SKM-1 treated with dmso at 0.1 percent for 144 hours (cell line): ENCODE data around the gene PCDHA1.

Source experiments
- DNase-seq: peaks from one replicate; lab custom pipeline; 2025; ENCODE audit not compliant: unreplicated experiment; lab: John Stamatoyannopoulos, UW

The PCDHA1 gene

DNA sequence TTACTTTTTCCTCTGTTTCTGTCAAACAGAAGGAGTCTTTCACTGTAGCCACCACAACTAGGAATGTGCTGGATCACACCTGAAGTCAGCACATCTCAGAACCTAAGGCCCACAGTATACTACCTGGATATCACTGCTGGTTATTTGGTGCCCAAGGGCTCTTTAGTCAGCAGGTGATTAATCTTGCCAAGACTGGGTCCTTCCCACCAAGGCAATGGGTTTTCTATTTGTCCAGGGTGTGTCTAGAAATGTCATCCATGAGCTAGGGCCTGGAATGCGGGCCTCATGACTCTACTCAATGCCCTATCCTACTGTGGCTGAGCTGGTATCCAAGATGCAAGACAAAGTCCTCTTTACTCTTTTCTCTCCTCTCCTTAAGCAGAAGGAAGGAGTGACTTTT is 130.4 kb downstream of the PCDHA1 start:
- DNase-seq = no peak

DNA sequence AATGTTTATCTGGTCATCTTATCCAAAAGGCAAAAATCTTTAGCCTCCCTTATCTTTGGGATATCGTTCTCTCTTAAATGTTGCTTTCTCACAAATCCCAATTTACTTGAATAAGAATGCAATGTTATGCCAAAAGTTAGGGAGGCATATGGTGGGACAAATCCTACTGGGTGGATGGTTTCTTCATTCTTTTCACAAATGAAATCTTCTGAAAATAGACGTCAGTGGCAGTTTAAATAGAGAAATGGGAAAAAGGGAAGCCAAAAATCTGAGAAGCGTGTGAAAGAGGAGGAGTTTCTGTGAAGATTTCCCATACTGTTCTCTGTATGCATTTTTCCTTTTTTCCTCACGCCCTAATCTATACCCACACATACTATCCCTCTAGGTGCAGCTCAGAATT is 137.7 kb downstream of the PCDHA1 start:
- DNase-seq = no peak

DNA sequence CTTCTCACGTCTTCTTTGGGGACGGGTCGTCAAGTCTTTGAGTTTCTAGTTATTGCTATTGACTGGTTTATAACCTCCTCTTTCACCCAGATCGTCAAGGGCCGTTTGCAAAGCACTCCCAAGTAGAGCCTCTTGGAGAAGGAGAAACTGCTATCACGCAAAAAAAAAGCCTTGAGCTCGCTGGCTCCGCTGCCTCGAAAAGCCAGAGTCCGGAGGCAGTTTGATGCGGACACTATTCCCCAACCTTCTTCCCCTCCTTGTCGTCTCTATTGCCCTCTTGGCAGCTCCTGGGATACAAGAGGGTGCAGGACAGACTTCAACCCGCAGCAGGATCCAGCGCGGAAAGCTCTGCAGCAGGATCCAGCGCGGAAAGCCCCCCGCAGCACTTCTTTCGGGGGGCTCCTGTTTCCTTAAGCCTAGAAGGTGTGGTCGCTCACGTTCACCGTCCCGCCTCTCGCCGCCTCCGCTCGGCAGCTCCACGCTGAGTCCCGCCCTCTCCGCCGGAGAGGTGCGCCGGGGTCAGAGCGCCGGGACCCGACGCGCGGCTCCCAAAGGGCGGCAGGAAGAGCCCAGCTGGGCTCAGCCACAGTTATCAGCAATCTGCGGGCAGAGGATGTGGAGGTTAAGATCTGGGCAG is 140.0 kb downstream of the PCDHA1 start, which contains the start of gene PCDHAC1:
Gene PCDHAC1 (plus strand): TSS at position 494 of the 637 bp plus-strand sequence. CDS start 594 bp downstream, outside the sequence.
- DNase-seq = no peak

DNA sequence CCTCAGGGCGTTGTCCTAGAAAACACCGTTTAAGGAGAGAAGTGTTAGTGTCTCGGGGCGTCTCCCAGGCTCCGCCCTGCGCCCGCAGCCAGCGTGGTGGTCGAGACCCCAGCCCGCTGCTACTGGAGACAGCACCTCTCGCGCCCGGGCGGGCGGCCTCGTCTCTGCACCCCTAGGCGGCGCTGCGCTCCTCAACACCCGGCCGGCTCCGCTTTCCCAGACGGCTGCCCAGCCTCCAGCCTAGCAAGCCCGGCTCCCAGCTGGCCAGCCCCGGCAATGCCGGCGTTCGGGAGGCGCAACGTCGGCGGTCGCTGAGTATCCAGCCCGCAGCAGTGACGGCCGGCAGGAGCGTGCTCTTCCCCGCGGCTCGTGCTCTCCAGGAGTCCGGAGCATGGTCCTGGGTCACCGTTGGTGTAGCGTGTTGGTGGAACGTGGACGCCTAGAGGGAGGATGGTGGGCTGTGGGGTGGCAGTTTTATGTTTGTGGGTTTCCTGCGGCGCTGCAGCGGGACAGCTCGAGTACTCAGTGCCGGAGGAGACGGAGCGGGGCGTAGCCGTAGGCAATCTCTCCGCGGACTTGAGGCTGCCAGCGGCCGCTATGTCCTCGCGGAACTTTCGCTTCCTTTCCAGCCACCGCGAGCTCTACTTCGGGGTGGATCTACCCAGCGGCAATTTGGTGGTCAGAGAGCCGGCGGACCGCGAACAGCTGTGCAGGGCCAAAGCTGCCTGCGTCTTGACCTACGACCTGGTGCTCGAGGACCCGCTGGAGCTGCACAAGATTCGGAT is 140.7 kb downstream of the PCDHA1 start:
- no peak for DNase-seq

DNA sequence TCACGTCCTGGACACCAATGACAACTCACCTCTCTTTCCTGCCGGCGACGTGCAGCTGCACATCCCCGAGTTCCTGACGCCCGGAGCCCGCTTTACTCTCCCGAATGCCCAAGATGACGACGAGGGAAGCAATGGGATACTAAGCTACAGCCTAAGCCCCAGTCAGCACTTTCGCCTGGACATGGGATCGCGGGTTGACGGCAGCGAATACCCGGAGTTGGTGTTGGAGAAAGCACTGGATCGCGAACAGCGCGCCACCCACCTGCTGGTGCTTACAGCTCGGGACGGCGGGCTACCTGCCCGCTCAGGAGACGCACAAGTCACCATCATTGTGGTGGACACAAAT is 141.3 kb downstream of the PCDHA1 start:
- no peak for DNase-seq

DNA sequence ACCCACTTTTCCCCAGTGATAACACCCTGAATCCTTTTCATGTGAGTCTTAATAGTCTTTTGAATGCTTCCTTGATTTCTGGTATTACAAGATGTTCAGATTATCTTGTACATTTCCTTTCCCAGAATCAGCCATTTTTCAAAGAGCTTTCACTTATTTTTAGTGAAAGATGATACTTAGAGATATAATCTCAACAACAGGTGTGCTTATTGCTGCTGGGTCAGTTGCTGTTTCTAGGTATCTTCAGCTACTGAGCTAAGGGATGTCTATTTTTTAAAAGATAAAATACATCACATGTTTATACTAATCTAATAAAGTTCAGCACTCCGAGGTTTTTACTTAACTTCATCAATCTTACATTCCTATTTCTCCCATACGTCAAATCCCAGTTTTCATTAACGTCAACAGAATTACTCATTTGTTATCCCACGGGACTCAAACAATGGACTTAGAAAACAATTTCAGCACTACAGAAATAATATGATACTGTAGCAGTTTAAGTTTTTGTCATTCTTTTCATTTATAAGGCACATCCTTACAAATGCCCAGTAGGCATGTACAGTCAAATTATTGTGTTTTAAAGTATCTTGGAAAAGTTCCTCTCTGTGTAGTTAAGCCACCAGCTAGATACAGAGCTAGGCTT is 149.1 kb downstream of the PCDHA1 start:
- no peak for DNase-seq

DNA sequence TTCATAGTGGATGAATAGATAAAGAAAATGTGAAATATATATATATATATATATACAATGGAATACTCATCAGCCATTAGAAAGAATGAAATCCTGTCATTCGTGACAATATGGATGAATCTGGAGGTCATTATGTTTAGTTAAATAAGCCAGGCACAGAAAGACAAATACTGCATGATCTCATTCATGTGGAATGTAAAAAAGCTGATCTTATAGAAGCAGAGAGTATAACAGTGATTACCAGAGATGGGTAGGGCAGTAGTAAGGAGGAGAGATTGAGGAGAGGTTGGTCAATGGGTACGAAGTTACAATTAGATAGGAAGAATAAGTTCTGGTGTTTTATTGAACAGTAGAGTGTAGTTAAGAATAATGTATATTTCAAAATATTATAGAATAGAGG is 160.6 kb downstream of the PCDHA1 start:
- DNase-seq = no peak

DNA sequence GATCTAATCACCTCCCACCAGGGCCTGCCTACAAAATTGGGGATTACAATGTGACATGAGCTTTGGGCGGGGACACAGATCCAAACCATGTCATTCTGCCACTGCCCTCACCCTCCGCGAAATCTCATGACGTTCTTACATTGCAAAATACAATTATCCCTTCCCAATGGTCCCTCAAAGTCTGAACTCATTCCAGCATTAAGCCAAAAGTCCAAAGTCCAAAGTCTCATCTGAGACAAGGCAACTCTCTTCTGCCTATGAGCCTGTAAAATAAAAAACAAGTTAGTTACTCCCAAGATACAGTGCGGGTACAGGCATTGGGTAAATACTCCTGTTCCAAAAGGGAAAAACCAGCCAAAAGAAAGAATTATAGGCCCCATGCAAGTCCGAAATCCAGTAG is 165.7 kb downstream of the PCDHA1 start:
- DNase-seq = no peak

DNA sequence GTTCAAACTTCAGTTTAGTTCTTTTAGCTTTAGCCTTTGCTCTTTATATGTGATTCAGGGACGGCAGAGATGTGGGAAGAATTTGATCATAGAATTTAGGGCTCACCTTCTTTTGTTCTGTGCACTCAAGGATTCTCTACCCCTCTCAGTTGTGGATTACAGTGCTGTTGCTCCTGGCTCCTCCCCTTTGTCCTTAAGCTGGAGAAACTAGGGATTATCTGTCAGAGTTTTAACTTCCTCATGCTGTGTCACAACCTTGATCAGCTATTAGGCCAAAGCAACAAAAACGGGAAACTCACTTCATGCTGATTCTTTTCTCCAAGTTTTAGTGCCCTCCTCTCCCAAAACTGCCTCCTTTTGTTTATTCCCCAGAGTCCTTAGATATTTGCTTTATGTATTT is 167.3 kb downstream of the PCDHA1 start:
- no peak for DNase-seq

DNA sequence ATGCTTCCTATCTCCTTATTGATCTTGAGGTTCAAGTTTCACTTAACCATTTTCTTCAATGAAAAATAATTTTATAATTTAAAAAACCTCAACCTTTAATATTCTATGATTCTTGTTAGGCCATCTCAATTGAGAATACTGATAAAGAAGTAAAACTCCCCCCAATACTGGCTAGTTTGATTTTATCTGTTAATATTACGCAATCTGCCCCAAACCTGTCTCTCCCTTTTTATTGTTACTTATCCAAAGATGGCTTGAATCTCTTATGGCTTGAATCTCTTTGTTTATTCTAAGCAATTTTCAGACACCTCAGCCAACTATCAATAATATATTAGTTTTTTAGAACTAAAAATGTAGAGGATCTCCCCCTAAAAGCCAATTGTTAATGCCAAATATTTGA is 176.2 kb downstream of the PCDHA1 start:
- DNase-seq = no peak

DNA sequence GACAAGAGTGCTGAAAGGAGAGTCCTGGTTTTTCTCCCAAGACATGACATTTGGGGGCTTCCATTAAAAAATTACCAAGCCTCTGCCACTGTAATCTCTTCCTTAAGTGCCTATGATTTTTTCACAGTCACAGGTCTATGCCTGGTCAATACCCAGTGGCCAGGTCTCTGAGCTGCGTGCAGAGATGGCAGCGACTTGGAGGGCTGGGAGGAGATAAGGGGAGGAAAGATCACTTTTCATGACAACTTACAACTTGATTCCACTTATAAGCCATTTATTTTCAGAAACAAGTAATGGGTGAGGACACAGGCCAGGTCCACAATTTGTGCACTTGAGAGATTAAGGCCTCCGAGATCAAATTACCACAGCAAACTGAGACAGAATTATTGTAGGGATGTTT is 178.4 kb downstream of the PCDHA1 start:
- DNase-seq = no peak

DNA sequence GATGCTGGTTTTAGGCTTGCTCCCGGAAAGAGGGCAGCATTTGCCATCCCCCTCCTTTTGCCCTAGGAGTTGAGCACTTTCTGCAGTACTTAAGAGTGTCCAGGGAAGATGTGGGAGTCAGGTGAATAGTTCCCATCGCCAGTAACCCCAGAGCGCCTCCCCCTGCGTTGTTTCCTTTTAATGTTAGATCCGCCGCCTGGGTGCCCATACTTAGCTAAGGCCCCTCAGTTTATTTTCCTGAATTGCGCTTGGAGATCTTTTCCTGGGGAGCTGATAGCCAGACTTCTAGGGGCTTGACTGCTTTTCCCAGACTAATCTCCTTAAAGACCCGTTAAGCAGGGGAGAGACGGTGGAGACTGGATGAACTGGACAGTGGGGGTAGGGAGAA is 180.0 kb downstream of the PCDHA1 start:
- no peak for DNase-seq

DNA sequence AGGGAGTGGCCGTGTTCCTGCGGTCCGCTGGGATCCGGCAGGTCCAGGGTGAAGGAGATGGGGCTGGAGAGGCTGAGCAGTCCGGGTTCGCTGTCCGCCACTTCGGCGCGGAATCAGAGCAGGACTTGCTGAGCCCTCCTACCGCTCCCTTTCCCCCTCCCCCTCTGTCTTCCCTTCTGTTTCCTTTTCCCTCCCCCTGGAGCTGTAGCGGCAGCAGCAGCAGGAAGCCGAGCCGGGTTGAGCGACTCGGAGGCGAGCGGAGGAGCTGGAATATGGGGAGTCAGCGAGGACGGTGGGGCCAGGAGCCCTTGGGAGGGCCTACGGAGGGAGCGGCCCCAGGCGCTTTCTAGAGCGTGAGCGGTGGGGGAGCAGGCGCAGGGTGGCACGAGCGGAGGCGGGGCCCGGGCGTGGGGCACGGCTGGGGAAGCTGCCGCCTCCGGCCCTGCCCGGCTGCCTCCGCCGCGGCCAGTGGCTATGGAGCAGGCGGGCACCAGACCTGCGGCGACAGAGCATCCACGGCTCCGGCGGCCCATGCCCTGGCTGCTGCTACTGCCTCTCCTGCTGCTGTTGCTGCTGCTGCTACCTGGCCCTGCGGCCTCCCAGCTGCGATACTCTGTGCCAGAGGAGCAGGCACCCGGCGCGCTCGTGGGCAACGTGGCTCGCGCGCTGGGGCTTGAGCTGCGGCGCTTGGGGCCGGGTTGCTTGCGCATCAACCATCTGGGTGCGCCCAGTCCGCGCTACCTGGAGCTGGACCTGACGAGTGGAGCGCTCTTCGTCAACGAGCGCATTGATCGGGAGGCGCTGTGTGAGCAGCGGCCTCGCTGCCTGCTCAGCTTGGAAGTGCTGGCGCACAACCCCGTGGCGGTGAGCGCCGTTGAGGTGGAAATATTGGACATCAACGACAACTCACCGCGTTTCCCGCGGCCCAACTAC is 180.6 kb downstream of the PCDHA1 start, which contains the start of gene PCDHAC2:
Gene PCDHAC2 (plus strand): TSS at position 184 of the 933 bp plus-strand sequence. CDS start 291 bp downstream, at position 475.
- DNase-seq = no peak

DNA sequence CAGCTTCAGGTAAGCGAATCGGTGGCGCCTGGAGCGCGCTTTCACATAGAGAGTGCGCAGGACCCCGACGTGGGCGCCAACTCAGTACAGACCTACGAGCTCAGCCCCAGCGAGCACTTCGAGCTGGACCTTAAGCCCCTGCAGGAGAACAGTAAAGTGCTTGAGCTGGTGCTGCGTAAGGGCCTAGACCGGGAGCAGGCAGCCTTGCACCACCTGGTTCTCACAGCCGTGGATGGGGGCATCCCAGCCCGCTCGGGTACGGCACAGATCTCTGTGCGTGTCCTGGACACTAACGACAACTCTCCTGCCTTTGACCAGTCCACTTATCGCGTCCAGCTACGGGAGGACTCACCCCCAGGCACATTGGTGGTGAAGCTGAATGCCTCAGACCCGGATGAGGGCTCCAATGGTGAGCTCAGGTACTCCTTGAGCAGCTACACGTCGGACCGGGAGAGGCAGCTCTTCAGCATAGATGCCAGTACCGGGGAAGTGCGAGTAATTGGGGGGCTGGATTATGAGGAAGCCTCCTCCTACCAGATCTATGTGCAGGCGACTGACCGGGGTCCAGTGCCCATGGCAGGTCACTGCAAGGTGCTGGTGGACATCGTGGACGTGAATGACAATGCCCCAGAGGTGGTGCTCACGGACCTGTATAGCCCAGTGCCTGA is 181.4 kb downstream of the PCDHA1 start:
- DNase-seq = no peak

DNA sequence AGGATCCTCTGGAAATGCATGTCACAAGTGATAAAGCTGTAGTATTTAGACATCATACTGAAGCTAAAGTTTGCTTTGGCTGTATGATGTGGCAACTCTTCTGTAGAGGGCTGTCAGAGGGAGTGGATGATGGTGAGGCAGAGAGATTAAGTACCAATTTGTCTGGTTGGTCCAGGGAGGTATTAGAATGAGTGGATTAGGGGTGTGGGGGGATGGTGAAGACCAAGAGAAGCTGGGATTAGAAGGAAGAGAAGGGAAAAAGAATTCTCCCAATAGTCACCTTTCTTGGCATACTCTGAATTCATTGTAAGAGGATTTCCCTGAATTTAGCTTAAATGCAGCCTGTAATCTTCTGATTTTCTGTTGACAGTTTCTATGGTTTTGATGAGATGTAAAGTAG is 183.9 kb downstream of the PCDHA1 start:
- DNase-seq = no peak

DNA sequence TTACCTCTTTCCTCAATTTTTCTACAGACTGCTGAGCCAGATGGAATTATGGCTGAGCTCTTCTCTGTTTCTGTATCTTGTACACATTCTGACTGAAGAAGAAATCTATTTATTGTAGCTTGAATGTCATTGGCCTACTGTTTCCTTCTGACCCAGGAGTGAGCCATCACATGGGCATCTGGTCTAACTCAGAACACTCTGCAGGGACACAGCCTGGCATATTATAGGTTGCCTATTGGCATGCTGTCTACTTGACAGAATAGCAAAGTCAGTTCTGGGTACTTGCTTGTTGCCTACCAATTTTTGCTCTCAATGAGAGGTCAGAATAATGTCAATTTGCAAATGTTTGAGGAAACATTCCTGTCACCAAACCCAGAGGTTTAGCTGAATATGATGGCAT is 187.6 kb downstream of the PCDHA1 start:
- no peak for DNase-seq

DNA sequence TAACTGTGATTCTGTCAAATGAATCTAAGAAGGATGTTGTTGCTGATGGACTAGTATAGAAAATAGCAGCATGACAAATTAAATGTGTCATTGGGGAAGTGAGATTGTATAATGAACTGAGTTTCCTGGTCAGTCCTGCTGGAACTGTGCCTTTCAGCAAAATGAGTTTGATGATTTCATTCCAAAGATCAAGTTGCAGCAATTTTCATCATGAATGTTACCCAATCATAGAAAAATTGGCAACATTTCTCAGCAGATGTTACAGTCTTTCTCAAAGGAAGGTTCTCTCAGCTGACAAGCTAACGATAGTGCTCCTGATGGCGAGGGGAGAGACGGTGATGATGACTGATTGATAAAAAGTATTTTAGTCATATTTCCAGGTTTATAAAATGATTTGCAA is 191.1 kb downstream of the PCDHA1 start:
- DNase-seq = no peak

DNA sequence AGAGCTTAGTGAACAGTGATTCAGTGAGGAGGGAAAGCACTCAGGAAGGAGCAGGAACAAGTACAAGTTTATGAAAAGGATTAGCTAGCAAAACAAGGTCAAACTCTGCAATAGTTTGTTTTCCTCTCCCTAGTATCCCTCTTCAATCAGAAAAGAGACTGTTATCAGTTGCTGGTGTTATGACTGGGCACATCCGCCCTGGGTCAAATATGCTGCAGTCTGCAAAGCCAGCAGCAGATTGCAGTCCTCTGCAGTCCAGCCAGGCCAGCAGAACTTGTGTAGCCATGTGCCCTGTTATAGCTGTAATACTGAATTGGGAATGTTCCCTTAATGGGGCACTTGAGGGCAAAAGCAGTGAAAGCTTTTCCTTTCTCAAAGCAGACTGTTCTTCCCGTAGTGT is 192.3 kb downstream of the PCDHA1 start:
- no peak for DNase-seq

DNA sequence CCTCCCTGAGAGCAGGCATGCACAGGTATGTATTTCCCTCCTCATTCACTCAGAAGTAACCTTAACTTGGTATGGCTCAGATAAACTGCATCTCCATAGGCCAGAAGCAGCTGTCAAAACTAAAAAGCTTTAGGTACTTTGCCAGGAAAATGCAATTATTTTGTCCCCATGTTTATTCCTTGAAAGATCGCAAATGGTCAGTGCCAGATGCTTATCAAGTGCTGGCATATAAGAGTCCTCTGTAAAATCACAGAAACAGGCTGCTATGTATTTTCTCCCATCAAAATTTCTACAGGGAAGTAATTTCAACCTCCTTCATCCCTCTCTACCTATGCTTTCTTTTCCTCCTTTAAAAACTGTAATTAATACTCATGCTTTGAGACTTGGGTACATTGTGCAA is 193.0 kb downstream of the PCDHA1 start:
- no peak for DNase-seq

DNA sequence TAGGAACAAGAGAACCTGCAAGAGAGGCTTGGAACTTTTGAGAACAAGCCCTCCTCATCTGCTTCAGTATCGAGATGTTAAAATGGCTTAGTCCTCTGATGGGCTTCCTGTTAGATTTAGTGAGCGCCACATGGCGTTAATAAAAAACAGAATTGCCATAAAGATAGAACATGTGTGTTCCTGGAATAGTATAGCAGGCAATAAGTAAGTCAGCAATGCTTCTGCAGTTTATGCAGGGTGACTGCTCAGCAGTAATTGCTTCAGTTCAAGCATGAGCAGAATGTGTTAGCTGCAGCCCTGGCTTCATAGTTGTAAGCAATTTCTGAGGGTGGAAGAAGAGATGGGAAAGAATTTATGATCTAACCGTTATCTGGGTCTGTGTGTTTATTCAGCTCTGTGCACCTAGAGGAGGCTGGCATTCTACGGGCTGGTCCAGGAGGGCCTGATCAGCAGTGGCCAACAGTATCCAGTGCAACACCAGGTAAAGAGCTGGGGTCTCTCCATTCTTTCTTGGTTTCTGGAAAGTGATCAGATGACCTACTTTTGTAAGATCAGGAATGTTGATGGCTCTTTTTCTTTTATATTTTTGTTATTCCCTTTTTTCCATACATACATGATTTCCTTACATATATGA is 196.3 kb downstream of the PCDHA1 start:
- DNase-seq = no peak
